ENCODE measurements around the gene LOC128125822.
"Not testable (repeated sequence)": the region's sequence is repeated elsewhere in the genome, so short reads cannot be mapped to it uniquely, and the experiment has no call there.

The LOC128125822 gene

GRCh38 chr6:63581355-63582013 lies 9.2 kb downstream of the LOC128125822 start:
- DNase-seq (ENCODE audit: low read depth in 3 of 3, low spot score in 1 of 3), result no peak

DNA sequence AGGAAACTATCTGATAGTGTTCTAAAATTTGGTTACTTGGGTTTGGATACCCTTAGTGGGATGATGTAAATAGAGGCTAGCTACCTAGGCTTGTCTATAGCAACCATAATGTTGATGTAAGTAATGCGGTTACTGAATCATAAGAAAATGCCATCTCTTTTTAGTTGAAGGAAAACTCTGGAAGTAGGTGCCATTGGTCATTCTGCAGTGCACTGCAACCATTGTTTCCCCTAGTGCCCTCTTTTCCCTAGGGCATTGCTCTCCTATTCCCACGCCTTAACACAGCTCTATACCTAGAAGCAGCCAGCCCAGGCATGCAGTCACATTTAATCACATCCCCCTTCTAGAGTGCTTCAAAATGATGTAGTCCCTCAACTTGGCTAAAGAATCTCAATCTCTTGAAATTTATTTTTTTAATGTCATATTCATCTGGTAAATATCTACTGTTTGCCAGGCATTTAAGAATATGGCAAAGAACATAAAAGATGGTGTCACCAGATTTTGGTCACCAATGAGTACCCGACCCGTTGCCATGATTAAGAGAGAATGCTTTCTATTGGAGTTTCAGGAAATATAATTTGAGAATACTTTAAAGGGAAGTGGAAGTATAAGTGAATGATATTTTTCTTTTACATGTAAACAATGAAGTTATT lies 10.4 kb downstream of the LOC128125822 start:
- no peak for DNase-seq (ENCODE audit: low read depth in 3 of 3, low spot score in 1 of 3)

- DNase-seq (ENCODE audit: low read depth in 3 of 3, low spot score in 1 of 3), result no peak
Measured at GRCh38 chr6:63584125-63584514, 11.8 kb downstream of the LOC128125822 start.

DNA sequence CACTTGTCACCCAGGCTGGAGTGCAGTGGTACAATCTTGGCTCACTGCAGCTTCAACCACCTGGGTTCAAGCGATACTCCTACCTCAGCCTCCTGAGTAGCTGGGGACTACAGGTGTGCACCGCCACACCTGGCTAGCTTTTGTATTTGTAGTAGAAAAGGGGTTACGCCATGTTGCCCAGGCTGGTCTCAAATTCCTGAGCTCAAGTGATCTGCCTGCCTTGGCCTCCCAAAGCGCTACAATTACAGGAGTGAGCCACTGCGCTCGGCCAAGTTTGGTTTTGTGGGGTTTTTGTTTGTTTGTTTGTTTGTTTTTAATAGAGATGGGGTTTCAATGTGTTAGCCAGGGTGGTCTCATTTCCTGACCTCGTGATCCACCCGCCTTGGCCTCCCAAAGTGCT lies 12.3 kb downstream of the LOC128125822 start:
- no peak for DNase-seq (ENCODE audit: low read depth in 3 of 3, low spot score in 1 of 3)

- DNase-seq (ENCODE audit: low read depth in 3 of 3, low spot score in 1 of 3), result not testable (repeated sequence)
Measured at GRCh38 chr6:63585652-63586051, 13.4 kb downstream of the LOC128125822 start.

- DNase-seq (ENCODE audit: low read depth in 3 of 3, low spot score in 1 of 3), result no peak
Measured at GRCh38 chr6:63589952-63590411, 17.7 kb downstream of the LOC128125822 start.

GRCh38 chr6:63592886-63593285 lies 20.6 kb downstream of the LOC128125822 start:
- no peak for DNase-seq (ENCODE audit: low read depth in 3 of 3, low spot score in 1 of 3)

DNA sequence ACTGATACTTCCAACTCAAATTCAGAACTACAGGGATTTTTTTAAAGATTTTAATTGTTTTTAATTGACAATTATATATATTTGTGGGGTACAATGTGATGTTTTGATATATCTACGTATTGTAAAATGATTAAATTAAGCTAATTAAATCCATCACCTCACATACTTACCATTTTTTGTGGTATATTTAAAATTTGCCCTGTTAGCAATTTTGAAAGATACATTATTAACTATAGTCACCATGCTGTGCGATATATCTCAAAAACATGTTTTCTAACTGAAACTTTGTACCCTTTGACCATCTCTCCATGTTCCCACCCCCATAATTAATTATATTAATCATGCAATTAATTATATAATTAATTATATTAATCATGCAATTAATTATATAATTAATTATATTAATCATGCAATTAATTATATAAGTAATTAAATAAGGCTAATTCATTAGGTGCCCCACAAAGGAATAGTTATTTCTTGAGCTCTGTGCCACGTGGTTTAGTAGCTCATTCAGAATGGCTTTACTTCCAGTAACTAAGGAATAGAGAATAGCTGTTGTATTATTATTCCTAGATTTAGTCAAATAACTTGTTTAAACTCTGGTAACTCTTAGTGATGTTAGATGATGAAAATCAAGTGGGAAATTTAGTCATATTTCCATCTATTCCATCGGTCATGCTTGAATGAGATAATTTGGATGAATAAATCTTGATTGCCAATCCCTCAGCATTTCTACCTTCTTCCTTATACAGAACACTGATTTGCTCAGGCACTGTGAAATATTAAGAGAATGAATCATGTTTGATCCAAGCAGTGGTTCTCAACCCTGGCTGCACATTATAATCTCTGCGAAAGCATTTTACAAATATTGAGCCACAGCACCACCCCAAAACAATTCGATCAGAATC lies 25.1 kb downstream of the LOC128125822 start:
- no peak for DNase-seq (ENCODE audit: low read depth in 3 of 3, low spot score in 1 of 3)

- DNase-seq (ENCODE audit: low read depth in 3 of 3, low spot score in 1 of 3), result peak; percentile 42 to 48 (median 43)
Measured at GRCh38 chr6:63598049-63599036, 26.1 kb downstream of the LOC128125822 start.

DNA sequence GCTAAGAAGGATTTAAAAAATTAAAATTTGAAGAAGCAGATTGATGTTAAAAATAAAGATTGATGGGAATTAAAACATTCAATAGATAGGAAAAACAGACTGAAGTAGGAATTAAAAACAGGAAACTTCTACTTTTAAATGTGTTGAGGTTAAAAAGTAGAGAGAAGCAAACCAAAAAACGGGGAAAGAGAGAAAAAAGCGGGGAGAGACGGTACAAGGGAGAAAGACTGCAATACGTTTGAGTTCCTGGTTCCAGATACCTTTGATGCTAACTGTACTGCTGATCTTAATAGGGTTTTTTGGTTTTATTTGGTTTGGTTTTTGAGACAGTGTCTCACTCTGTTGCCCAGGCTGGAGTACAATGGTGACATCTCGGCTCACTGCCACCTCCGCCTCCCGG lies 27.0 kb downstream of the LOC128125822 start:
- no peak for DNase-seq (ENCODE audit: low read depth in 3 of 3, low spot score in 1 of 3)

GRCh38 chr6:63600136-63600535 lies 27.9 kb downstream of the LOC128125822 start:
- no peak for DNase-seq (ENCODE audit: low read depth in 3 of 3, low spot score in 1 of 3)

DNA sequence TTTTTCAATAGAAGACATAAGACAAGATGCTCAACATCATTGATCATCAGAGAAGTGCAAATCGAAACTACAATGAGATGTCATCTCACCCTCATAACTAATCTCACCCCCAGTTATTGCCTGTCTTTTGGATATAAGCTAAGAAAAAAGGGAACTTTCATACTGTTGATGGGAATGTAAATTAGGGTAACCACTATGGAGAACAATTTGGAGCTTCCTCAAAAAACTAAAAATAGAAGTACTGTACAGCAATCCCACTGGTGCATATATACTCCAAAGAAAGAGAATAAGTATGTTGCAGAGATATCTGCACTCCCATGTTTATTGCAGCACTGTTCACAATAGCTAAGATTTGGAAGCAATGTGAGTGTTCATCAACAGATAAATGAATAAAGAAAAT lies 37.0 kb downstream of the LOC128125822 start:
- DNase-seq (ENCODE audit: low read depth in 3 of 3, low spot score in 1 of 3), result no peak

DNA sequence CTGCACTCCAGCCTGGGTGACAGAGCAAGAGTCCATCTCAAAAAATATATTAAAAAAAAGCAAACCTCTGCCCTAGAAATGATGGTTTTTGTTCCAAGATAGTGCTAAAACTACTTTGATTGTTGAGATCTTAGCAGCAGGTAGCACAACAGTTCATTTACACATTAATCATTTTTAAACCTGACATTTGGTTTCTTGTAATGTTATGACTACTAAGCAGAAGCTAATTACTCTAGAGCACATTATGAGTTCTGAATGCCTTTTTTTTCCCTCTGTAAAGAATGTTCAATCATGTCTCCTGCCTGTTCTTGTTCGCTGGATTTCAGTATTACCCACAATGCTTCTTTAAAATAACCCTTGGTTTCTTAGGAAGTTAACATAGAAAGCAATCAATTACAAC lies 38.7 kb downstream of the LOC128125822 start:
- no peak for DNase-seq (ENCODE audit: low read depth in 3 of 3, low spot score in 1 of 3)

- DNase-seq (ENCODE audit: low read depth in 3 of 3, low spot score in 1 of 3), result no peak
Measured at GRCh38 chr6:63611560-63611959, 39.3 kb downstream of the LOC128125822 start.

DNA sequence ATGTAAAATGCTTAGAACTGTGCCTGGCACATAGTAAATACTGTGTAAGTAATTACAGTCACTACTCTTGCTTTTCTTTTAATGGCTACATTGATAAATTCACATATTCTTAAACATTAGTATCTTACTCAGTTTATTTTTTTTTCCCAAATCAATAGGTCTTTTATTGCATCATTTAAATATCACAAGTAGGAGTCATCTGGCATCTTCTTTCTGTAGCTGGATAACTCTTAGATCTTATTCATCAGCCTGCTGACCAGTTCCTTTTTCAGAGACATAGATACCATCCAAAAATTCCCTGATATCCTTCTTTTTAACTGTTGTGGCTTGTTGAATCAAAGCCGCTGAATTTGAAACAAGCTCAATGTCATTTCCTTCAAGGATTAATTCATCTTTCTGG lies 43.3 kb downstream of the LOC128125822 start:
- no peak for DNase-seq (ENCODE audit: low read depth in 3 of 3, low spot score in 1 of 3)

Measured in stimulated activated CD4-positive, alpha-beta T cell treated with anti-CD3 and anti-CD28 coated beads, TNF-alpha, amount 100 ng/mL, for 1 hour (primary cell).